NB4 (cell line): ENCODE measurements around the gene CDKL5.

Experiments used
- CTCF ChIP-seq: IDR thresholded peaks from one replicate; pipeline ENCODE4 v1.5.1; 2012; ENCODE audit warnings: low read depth, low read length
- MAX ChIP-seq: IDR thresholded peaks from 2 replicates; pipeline ENCODE4 v1.6.1; 2011; ENCODE audit warnings: low read depth, low read length
- MYC ChIP-seq: IDR thresholded peaks from 2 replicates; pipeline ENCODE4 v1.6.1; 2011; ENCODE audit warnings: low read depth, low read length
- POLR2A ChIP-seq: IDR thresholded peaks from 2 replicates; pipeline ENCODE4 v1.6.1; 2011; ENCODE audit warnings: mild to moderate bottlenecking; ENCODE audit not compliant: insufficient read length; ENCODE audit errors: extremely low read depth

GRCh38 chrX:18440835-18441234, 15.4 kb downstream of the CDKL5 start:
- no peak for TF ChIP-seq POLR2A
- TF ChIP-seq CTCF: no peak
- TF ChIP-seq MYC: no peak
- TF ChIP-seq MAX: no peak
